ENCODE results near the gene TTC21A. TPM values are rescaled to one million over a fixed set of nuclear protein-coding genes. Genes with fewer than 3 reads are reported as not detected.

Gene TTC21A
- total and polyA plus RNA-seq, 10 of the 15 experiments (the other 5 are each of a cell fraction or from before 2014, with no cell fraction given), result 0.62 to 3.2 (median 1.2) TPM

GRCh38 chr3:39158148-39158715 is 50.8 kb downstream of the TTC21A start:
- H3K36me3 ChIP-seq (ENCODE audit: control insufficient read depth in 2 of 2, insufficient read depth in 2 of 2, low read length in 1 of 2), result no peaks in the 10 kb centered on the region
- H3K4me2 ChIP-seq (ENCODE audit: control insufficient read depth, insufficient read depth), result no peak overlapping the region
- H3K4me3 ChIP-seq, result no peak overlapping the region
- H4K20me1 ChIP-seq (ENCODE audit: control insufficient read depth, insufficient read depth), result no peaks in the 10 kb centered on the region
- H3K9ac ChIP-seq (ENCODE audit: control insufficient read depth, insufficient read depth, low read length), result no peak overlapping the region
- no TSS peak for BruUV-seq (replicated peaks)
- intact Hi-C loops (cut with micrococcal nuclease; ENCODE audit: unreplicated experiment) (no loop called here), in situ Hi-C loops (cut with MboI) (no loop called here)
- H3K79me2 ChIP-seq (ENCODE audit: control insufficient read depth, insufficient read depth, low read length), result no peaks in the 10 kb centered on the region
- ChIA-PET SMC1A (ENCODE audit: uncharacterized antibody, unreplicated experiment) (interaction anchor here (1.2 to 3.6 kb wide), 9 partner anchors 8 to 130 kb away, joined by 3 to 11 read pairs (median 6); no protein-coding TSS in a partner anchor), RAD21 (ENCODE audit: unreplicated experiment) (interaction anchor here (1.0 to 1.4 kb wide), 4 partner anchors 10 to 130 kb away, joined by 3 to 5 read pairs (median 3); no protein-coding TSS in a partner anchor), CTCF (interaction anchor here (0.7 to 2.9 kb wide), 4 partner anchors 10 to 130 kb away, joined by 3 to 8 read pairs (median 6); no protein-coding TSS in a partner anchor), POLR2A (interaction anchor here (0.9 to 1.7 kb wide), 2 partner anchors 10 to 15 kb away, joined by 3 to 5 read pairs; no protein-coding TSS in a partner anchor)
- ATAC-seq (no peak), DNase-seq (ENCODE audit: low read depth, low spot score) (no peak), FAIRE-seq (no peak)
- no peaks in the 10 kb centered on the region for H3K9me3 ChIP-seq (replicated peaks; ENCODE audit: control insufficient read depth, insufficient read depth, low read length)
- H3K27me3 ChIP-seq (replicated peaks in 1 of 2; ENCODE audit: control insufficient read depth in 2 of 2, insufficient read depth in 2 of 2, low read length in 1 of 2), result peaks cover 0 to 3% of the 10 kb centered on the region in 2 experiments; a peak in 1 of 4 replicates
- no peak overlapping the region for H3K27ac ChIP-seq (ENCODE audit: control insufficient read depth, insufficient read depth)
- WGBS (ENCODE audit: insufficient coverage, insufficient replicate concordance, low lambda C conversion rate, missing lambda C conversion rate), result 41% methylated on average over 5 of the region's 5 CpGs
- no peak for TF ChIP-seq NR2F1 (conservative IDR thresholded peaks at IDR 0.05)
- no peak for TF ChIP-seq BACH1 (IDR thresholded peaks at IDR 0.05; ENCODE audit: borderline replicate concordance)
- no peak for TF ChIP-seq MTA2 (IDR thresholded peaks at IDR 0.05; ENCODE audit: low read depth)
- no peak for TF ChIP-seq CHD2 (IDR thresholded peaks at IDR 0.05; ENCODE audit: borderline replicate concordance, low read depth, low read length)
- TF ChIP-seq PBX3 (IDR thresholded peaks at IDR 0.05; ENCODE audit: insufficient replicate concordance, low read depth, low read length), result no peak
- TF ChIP-seq MEF2A (IDR thresholded peaks at IDR 0.05; ENCODE audit: insufficient read depth, low read depth, low read length), result no peak
- no peak for TF ChIP-seq BMI1 (IDR thresholded peaks at IDR 0.05; ENCODE audit: borderline replicate concordance)
- no peak for TF ChIP-seq ATF7 (IDR thresholded peaks at IDR 0.05; ENCODE audit: low read depth)
- no peak for TF ChIP-seq STAT1 (conservative IDR thresholded peaks at IDR 0.05)
- TF ChIP-seq RBBP5 (conservative IDR thresholded peaks at IDR 0.05), result no peak
- TF ChIP-seq BCL11A (IDR thresholded peaks at IDR 0.05; ENCODE audit: low read depth, low read length), result no peak
- no peak for TF ChIP-seq RUNX3 (IDR thresholded peaks at IDR 0.05; ENCODE audit: low read length)
- H2AFZ ChIP-seq (ENCODE audit: control insufficient read depth, low read depth, low read length), result no peak overlapping the region
- no peaks in the 10 kb centered on the region for H3K4me1 ChIP-seq (ENCODE audit: control insufficient read depth, insufficient read depth, low read length)
